ENCODE results near the gene MRAS.
"Not testable (repeated sequence)": the region's sequence is repeated elsewhere in the genome, so short reads cannot be mapped to it uniquely, and the experiment has no call there.

The MRAS gene

GRCh38 chr3:138426754-138427153, 78.4 kb downstream of the MRAS start:
- not testable (repeated sequence) for DNase-seq

- DNase-seq: no peak
Observed at GRCh38 chr3:138429665-138430064, 81.3 kb downstream of the MRAS start.

GRCh38 chr3:138432576-138433240, 84.3 kb downstream of the MRAS start:
- DNase-seq: no peak

GRCh38 chr3:138433892-138434275, 85.5 kb downstream of the MRAS start:
- DNase-seq: no peak

- DNase-seq: peak; percentile 10
Observed at GRCh38 chr3:138434276-138434874, 86.0 kb downstream of the MRAS start, which contains the start of gene ESYT3. ESYT3 (plus strand) TSS chr3:138434616; CDS start chr3:138434799, 183 bp downstream.

- no peak for DNase-seq
Observed at GRCh38 chr3:138434875-138435772, 86.7 kb downstream of the MRAS start.

- DNase-seq: no peak
Observed at GRCh38 chr3:138435840-138436239, 87.5 kb downstream of the MRAS start.

GRCh38 chr3:138437281-138437680, 88.9 kb downstream of the MRAS start:
- no peak for DNase-seq

GRCh38 chr3:138438896-138439295, 90.5 kb downstream of the MRAS start:
- DNase-seq: no peak

- DNase-seq: no peak
Observed at GRCh38 chr3:138439646-138440045, 91.3 kb downstream of the MRAS start.

GRCh38 chr3:138440121-138440521, 91.7 kb downstream of the MRAS start:
- no peak for DNase-seq

- no peak for DNase-seq
Observed at GRCh38 chr3:138440596-138440995, 92.2 kb downstream of the MRAS start.

GRCh38 chr3:138441256-138441655, 92.9 kb downstream of the MRAS start:
- no peak for DNase-seq

- no peak for DNase-seq
Observed at GRCh38 chr3:138441742-138442141, 93.4 kb downstream of the MRAS start.

- DNase-seq: no peak
Observed at GRCh38 chr3:138442433-138442832, 94.1 kb downstream of the MRAS start.

GRCh38 chr3:138443091-138443490, 94.7 kb downstream of the MRAS start:
- DNase-seq: no peak

GRCh38 chr3:138443521-138444503, 95.4 kb downstream of the MRAS start:
- DNase-seq: no peak

- no peak for DNase-seq
Observed at GRCh38 chr3:138445236-138445635, 96.9 kb downstream of the MRAS start.

GRCh38 chr3:138445654-138446053, 97.3 kb downstream of the MRAS start:
- DNase-seq: no peak

- no peak for DNase-seq
Observed at GRCh38 chr3:138448631-138449030, 100.3 kb downstream of the MRAS start.

GRCh38 chr3:138449490-138449889, 101.1 kb downstream of the MRAS start:
- DNase-seq: no peak

- no peak for DNase-seq
Observed at GRCh38 chr3:138450181-138450580, 101.8 kb downstream of the MRAS start.
